Middle frontal gyrus (tissue), 1 donor: ENCODE measurements around the gene LYRM7.
"Not testable (repeated sequence)": the region's sequence is repeated elsewhere in the genome, so short reads cannot be mapped to it uniquely, and the experiment has no call there.

Experiments
- DNase-seq: peaks from one replicate; pipeline ENCODE4 v3.0.0-alpha.2; 2015; ENCODE audit warnings: low spot score; ENCODE audit errors: extremely low spot score

LYRM7 gene

DNA sequence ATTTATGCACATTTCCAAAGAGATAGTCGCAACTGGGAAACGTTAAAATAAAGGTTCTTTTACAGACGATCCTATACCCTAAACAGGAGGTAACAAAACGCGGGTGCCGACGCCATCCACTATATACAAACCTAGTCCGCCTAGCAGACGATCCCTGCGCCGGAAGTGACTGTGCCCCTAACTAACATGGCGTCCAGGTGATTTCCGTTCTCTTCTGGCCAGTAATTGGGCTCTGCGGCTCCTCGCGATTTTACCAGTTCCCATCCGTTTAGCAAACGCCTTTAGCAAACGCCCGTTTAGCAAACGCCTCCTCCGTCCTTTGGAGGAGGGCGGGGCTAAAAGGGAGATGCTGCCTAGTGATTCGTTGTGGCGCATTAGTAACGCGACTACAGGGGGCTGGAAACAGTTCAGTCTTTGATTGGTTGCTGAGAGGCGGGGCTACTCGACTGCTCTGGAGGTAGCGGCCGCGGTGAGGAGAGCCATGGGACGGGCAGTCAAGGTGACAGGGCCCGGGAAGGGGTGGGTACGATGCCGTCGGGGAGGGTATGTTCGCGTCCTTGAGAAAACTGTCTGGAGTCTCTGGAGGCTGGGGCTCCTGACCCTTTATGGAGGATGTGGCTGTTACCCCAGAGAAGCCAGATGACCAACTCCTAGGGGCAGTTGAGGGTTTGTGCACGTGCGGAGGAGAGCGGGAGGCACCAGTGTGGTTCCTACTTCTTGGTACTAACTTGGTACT is at the start of gene LYRM7:
Gene LYRM7 (plus strand): TSS at position 405 of the 736 bp plus-strand sequence. CDS start 77 bp downstream, at position 482.
- DNase-seq = peak; percentile 98

DNA sequence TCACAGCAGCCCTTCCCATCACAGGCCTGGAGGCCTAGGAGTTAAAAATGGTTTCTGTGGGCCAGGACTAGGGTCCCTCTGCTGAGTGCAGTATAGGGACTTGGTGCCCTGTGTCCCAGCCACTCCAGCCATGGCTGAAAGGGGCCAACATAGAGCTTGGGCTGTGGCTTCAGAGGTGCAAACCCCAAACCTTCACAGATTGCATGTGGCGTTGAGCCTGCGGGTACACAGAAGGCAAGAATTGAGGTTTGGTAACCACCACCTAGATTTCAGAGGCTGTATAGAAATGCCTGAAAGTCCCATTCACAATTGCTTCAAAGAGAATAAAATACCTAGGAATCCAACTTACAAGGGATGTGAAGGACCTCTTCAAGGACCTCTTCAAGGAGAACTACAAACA is 43.5 kb upstream of the LYRM7 start:
- DNase-seq = not testable (repeated sequence)

- DNase-seq = no peak
Measured at GRCh38 chr5:131129306-131129705, 41.4 kb upstream of the LYRM7 start.

DNA sequence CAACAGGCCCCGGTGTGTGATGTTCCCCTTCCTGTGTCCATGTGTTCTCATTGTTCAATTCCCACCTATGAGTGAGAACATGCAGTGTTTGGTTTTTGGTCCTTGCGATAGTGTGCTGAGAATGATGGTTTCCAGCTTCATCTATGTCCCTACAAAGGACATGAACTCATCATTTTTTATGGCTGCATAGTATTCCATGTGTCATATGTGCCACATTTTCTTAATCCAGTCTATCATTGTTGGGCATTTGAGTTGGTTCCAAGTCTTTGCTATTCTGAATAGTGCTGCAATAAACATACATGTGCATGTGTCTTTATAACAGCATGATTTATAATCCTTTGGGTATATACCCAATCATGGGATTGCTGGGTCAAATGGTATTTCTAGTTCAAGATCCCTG is 37.7 kb upstream of the LYRM7 start:
- not testable (repeated sequence) for DNase-seq

- not testable (repeated sequence) for DNase-seq
Measured at GRCh38 chr5:131138406-131138805, 32.3 kb upstream of the LYRM7 start.

DNA sequence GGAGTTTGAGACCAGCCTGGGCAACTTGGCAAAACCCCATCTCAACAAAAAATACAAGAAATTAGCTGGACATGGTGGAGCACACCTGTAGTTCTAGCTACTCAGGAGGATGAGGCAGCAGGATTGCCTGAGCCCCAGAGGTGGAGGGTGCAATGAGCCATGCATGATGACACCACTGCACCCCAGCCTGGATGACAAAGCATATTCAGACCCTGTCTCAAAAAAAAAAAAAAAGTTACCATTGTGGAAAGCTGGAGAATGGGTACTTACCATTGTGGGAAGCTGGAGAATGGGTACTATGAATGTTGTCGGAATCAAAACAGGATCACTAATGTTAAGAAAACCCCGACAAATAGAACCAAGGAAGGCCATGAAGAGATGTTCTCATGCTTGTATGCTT is 31.4 kb upstream of the LYRM7 start:
- DNase-seq = no peak

DNA sequence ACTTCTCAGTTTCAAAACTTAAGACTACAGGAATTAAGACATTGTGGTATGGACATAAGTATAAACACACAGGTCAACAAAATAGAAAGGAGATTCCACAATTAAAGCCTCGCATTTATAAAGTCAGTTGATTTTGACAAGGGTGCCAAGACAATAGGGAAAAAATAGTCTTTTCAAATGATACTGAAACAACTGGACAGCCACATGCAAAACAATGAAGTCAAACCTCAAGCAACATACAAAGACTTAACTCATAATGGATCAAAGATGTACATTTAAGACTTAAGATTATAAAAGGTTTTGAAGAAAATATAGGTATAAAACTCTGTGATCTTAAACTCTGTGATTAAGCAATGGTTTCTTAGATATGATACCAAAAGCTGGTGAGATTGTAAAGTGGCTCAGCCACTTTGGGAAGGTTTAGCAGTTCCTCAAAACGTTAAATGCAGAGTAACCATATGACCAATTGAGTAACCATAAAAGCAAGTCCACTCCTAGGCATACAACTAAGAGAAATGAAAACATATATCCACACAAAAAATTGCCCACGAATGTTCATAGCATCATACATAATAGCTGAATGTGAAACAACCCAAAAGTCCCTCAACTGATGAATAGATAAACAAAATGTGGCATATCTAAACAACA is 27.6 kb upstream of the LYRM7 start:
- no peak for DNase-seq

GRCh38 chr5:131147258-131147657 is 23.5 kb upstream of the LYRM7 start:
- no peak for DNase-seq

DNA sequence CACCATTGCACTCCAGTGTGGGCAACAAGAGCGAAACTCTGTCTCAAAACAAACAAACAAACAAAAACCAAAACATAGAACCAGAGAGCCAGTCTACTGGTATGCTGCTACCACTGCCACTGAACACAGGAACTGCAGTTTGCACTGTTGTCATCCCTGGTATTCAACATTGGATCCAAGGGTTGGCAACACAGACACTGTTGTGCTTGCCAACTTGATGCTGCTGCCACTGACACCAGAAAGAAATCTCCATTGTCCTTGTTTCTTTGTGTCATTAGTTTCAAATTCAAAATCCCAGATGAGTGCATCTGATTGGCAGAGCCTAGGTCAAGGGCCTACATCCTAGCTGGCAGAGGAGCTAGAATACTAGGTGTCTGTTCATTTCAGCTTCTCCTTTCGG is 21.9 kb upstream of the LYRM7 start:
- no peak for DNase-seq

DNA sequence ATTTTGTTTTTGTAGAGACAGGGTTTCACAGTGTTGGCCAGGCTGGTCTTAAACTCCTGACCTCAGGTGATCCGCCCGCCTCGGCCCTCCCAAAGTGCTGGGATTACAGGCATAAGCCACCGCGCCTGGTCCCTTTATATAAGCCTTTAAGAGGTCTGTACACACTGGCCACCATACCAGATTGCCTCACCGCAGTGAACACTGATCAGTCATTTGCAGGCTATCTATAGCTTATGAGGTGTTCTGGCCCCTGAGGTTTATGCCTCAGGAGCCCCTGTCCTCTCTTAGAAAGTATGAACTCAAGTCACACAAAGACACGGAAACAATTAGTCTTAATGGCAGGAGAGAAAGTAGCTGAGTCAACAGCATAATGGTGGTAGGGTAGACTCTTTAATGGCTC is 20.3 kb upstream of the LYRM7 start:
- DNase-seq = no peak

- no peak for DNase-seq
Measured at GRCh38 chr5:131151216-131151615, 19.5 kb upstream of the LYRM7 start.

DNA sequence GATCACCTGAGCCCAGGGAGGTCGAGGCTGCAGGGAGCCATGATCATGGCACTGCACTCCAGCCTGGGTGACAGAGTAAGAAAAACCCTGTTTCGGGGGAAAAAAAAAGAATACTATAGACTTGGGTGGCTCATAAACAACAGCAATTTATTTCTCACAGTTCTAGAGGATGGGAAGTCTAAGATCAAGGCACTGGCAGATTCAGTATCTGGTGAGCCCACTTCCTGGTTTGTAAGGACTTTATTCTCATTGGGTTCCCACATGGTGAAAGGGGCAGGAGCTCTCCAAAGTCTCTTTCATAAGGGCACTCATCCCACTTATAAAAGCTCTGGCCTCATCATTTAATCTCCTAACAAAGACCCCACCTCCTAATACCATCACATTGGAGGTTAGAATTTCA is 14.4 kb upstream of the LYRM7 start:
- DNase-seq = no peak

DNA sequence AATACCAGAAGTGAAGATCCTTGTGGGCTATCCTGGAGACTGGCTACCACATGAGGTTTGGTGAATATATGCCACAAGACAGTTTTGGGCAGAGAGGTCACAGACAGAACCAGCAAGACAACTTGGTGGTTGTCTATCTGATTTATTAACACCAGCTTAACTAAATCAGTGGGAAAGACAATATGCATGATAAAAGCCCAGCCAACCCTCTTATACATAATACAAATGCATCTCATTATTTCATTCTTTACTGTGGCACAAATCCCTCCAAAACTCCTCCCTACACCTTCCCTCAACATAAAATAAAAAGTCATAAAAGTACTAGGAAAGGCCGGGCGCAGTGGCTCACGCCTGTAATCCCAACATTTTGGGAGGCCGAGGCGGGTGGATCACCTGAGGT is 13.8 kb upstream of the LYRM7 start:
- DNase-seq = no peak

GRCh38 chr5:131160134-131160533 is 10.6 kb upstream of the LYRM7 start:
- DNase-seq = no peak

DNA sequence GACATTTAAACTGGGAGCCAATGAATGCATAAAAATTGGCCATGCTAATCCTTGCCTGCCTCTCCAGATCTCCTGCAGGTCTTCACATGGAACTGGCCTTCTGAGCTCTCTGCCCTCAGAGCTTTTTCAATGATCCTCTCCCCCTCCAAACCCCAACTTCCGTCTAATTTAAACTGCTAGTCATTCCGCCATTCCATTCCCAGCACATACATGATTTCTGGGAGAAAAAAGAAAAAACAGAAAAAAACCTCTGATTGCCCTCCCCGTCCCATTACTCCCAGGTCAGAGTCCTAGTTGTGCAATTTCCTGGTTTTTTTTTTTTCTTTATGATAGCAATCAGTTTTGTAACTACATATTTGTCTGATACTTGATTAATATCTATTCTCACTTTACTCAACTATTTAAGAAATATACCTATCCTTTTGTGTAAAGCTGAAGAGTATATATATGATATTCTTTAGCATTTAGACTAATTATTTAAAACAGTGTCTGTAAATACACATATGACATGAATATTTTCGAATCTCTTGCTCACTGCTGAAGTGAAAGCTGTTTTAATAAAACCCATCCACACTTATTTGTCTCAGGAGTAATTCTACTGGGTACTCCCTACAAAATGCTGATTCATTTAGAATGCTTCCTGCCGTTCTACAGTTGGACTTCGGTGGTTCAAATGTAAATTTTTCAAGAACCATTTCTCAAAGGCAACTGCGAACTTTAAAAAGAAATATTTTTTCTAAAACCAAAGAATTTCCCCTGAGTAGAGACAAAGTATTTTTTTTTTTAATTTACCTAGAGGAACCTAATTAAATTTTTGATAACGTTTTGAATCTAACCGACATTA is 7.2 kb upstream of the LYRM7 start:
- no peak for DNase-seq

DNA sequence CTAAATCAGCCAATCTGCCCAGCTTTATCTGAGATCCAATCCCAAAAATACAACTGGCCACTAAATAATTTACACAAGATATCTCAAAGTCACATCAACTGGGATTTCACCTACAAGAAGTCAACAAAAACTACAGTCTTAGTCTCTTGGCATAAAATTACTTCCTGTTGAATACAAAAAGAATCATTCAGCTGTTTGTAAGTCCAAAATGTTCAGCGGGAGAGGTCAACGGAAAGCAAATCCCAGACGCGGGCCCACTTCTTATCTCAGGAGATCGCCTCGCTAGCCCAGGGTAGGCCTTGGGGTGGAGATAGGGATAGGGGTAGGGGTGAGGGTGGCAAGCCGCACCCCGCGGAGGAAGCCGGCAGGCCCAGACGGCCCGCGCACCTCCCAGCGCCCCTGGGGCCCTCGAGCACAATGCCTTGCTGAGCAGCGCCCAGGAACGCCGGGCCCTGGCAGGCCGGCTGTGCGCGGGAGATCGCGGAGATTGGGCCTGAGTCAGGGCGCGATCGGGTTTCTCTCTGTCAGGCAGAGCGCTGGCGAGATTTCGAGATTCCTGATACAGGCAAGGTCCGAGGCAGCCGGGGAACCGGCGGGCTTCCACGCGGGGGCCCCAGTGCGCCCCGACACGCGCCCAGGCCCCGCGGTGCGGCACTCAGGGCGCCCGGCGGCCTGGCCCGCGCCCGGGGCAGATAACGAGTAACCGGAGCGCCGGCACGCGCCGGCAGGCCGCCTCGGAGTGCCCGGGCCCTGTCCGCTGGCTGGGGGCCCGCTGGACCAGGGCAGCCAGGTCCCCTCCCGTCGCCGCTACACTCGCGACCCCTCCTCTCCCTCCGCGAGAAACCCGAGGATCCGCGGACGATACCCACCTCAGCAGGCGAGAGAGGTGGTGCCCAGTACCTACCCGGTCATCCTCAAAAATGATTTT is 6.3 kb upstream of the LYRM7 start:
- DNase-seq = peak; percentile 23

DNA sequence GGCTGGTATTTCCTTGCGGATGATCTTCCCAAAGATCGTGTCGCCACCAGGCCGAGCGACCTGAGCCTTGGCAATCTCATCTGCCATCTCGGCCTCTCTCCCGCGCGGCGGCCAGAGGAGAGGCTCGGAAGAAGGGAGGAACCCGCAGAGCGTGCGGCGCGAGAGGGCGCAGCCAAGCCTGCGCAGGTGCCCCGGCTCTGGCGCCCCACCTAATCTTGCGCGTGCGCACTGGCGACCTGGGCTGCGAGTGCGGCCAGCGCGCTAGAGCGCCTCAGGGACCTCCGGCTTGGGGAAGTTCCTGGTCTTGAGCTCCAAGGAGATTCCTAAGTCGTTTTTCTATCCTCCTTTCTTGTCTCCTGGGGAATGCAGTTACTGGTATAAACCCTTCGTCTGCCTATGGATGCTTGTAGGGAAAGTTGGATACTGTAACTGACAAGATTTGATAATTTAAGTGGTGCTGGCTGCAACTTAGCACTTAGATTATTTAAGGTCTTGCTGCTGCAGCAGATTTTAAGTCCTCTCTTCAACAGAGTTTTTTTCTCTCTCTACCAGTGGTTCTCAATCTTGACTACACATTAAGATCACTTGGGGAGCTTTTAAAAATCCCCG is 5.5 kb upstream of the LYRM7 start, which contains the start of gene HINT1:
Gene HINT1 (minus strand): TSS at position 138 of the 609 bp plus-strand sequence. CDS start 51 bp downstream, at position 87.
- DNase-seq = peak; percentile 78

- no peak for DNase-seq
Measured at GRCh38 chr5:131167615-131168014, 3.1 kb upstream of the LYRM7 start.

GRCh38 chr5:131169810-131170539 is 769 bp upstream of the LYRM7 start:
- no peak for DNase-seq
